ENCODE results near the gene HCCS. TPM values are rescaled to one million over a fixed set of nuclear protein-coding genes. Genes with fewer than 3 reads are reported as not detected.

HCCS gene
- total RNA-seq, 4 donors from 2014 or later, result 10.4 to 25.2 (median 21.1) TPM

- Histone ChIP-seq H3K4me1 (no peaks in the 10 kb centered on the region), H3K36me3 (no peaks in the 10 kb centered on the region), H3K4me3 (no peak overlapping the region), H3K9me3 (no peaks in the 10 kb centered on the region), H3K27ac (no peak overlapping the region), H3K27me3 (no peaks in the 10 kb centered on the region)
- ATAC-seq, result no peak
- in situ Hi-C loops (cut with MboI; ENCODE audit: low sequenced_read_pairs in 4 of 4) (loop anchor here (10.0 to 25.0 kb wide), 4 partner anchors 606 to 944 kb away; partner anchors contain the start of gene MSL3 (in 3 of the 4)), intact Hi-C loops (cut with DNase I; ENCODE audit: low total_unique reads) (loop anchor here (5.0 kb wide), 1 partner anchor 939 kb away; no protein-coding TSS in a partner anchor)
- no peak for TF ChIP-seq CTCF (IDR thresholded peaks at IDR 0.05 in 4 of 5, conservative IDR thresholded peaks at IDR 0.05 in 1 of 5)
- TF ChIP-seq POLR2A (IDR thresholded peaks at IDR 0.05), result no peak
- no peak for DNase-seq
Observed at GRCh38 chrX:11131146-11131545, 20.0 kb downstream of the HCCS start.

- in situ Hi-C loops (cut with MboI; ENCODE audit: low sequenced_read_pairs in 4 of 4), result loop anchor here (10.0 to 25.0 kb wide), 4 partner anchors 602 to 948 kb away; partner anchors contain the start of gene MSL3 (in 3 of the 4)
- intact Hi-C loops (cut with DNase I; ENCODE audit: low total_unique reads), result no loop called here
Observed at GRCh38 chrX:11135564-11136185, 24.5 kb downstream of the HCCS start.

GRCh38 chrX:11137543-11138139, 26.5 kb downstream of the HCCS start:
- intact Hi-C loops (cut with DNase I; ENCODE audit: low total_unique reads), result no loop called here
- ATAC-seq, result no peak
- peaks cover 7% of the 10 kb centered on the region in 2 donors for H3K4me1 ChIP-seq
- peak; percentile 23 to 78 (median 48) for TF ChIP-seq CTCF (IDR thresholded peaks at IDR 0.05 in 4 of 5, conservative IDR thresholded peaks at IDR 0.05 in 1 of 5)
- TF ChIP-seq POLR2A (IDR thresholded peaks at IDR 0.05), result no peak
- H3K27me3 ChIP-seq, result no peaks in the 10 kb centered on the region
- no peaks in the 10 kb centered on the region for H3K36me3 ChIP-seq
- DNase-seq, result no peak
- no peak overlapping the region for H3K27ac ChIP-seq
- in situ Hi-C loops (cut with MboI; ENCODE audit: low sequenced_read_pairs in 4 of 4), result loop anchor here (10.0 to 25.0 kb wide), 4 partner anchors 600 to 950 kb away; partner anchors contain the start of gene MSL3 (in 3 of the 4)
- H3K9me3 ChIP-seq, result no peaks in the 10 kb centered on the region
- no peak overlapping the region for H3K4me3 ChIP-seq

More at GRCh38 chrX:11135564-11136185, 24.5 kb downstream of the HCCS start:
- no peak overlapping the region for H3K27ac ChIP-seq
- H3K4me3 ChIP-seq, result no peak overlapping the region
- no peaks in the 10 kb centered on the region for H3K27me3 ChIP-seq
- peaks cover 7% of the 10 kb centered on the region in 2 donors for H3K4me1 ChIP-seq
- ATAC-seq, result no peak
- H3K36me3 ChIP-seq, result no peaks in the 10 kb centered on the region
- no peak for DNase-seq
- no peaks in the 10 kb centered on the region for H3K9me3 ChIP-seq
- TF ChIP-seq CTCF (IDR thresholded peaks at IDR 0.05 in 4 of 5, conservative IDR thresholded peaks at IDR 0.05 in 1 of 5), result no peak
- TF ChIP-seq POLR2A (IDR thresholded peaks at IDR 0.05), result no peak

- ATAC-seq (no peak), DNase-seq (no peak)
- in situ Hi-C loops (cut with MboI; ENCODE audit: low sequenced_read_pairs in 4 of 4) (loop anchor here (10.0 to 25.0 kb wide), 4 partner anchors 599 to 951 kb away; partner anchors contain the start of gene MSL3 (in 3 of the 4)), intact Hi-C loops (cut with DNase I; ENCODE audit: low total_unique reads) (no loop called here)
- no peaks in the 10 kb centered on the region for H3K27me3 ChIP-seq
- TF ChIP-seq CTCF (IDR thresholded peaks at IDR 0.05 in 4 of 5, conservative IDR thresholded peaks at IDR 0.05 in 1 of 5), result no peak
- no peak for TF ChIP-seq POLR2A (IDR thresholded peaks at IDR 0.05)
- H3K9me3 ChIP-seq, result no peaks in the 10 kb centered on the region
- H3K36me3 ChIP-seq, result no peaks in the 10 kb centered on the region
- no peak overlapping the region for H3K27ac ChIP-seq
- peaks cover 7% of the 10 kb centered on the region in 2 donors for H3K4me1 ChIP-seq
- no peak overlapping the region for H3K4me3 ChIP-seq
Observed at GRCh38 chrX:11138498-11139390, 27.6 kb downstream of the HCCS start.
